ENCODE results near the gene CNTRL. TPM values are rescaled to one million over a fixed set of nuclear protein-coding genes. Genes with fewer than 3 reads are reported as not detected.

Gene CNTRL
- total RNA-seq, result 1 to 10 TPM; 6.3 to 8.7 TPM
- polyA plus RNA-seq, result 1 to 10 TPM; 1.6 to 2.5 TPM

GRCh38 chr9:121074370-121075250, at the start of gene CNTRL:
Gene CNTRL (plus strand): TSS chr9:121074955. CDS start chr9:121088327, 13,372 bp downstream.
- Histone ChIP-seq H3K4me3 (ENCODE audit: low read depth in 1 of 3, low read length in 3 of 3) (peak within 1 kb of the TSS; percentile 67 to 94 (median 86)), H3K9ac (ENCODE audit: low read depth in 1 of 2, low read length in 2 of 2) (peak within 1 kb of the TSS in 1 of 2 donors; percentile 31), H3K36me3 (ENCODE audit: control insufficient read depth in 4 of 4, insufficient read depth in 3 of 4, low read depth in 1 of 4, low read length in 3 of 4) (no peaks in the 10 kb centered on the region), H3K9me3 (ENCODE audit: control insufficient read depth in 4 of 4, low read length in 3 of 4) (no peaks in the 10 kb centered on the region), H3K27me3 (ENCODE audit: control insufficient read depth in 4 of 4, insufficient read depth in 4 of 4, low read length in 3 of 4) (no peaks in the 10 kb centered on the region), H3K27ac (ENCODE audit: low read depth in 1 of 2, low read length in 2 of 2) (peak within 1 kb of the TSS; percentile 72 to 73), H3K4me1 (ENCODE audit: control insufficient read depth in 4 of 4, insufficient read depth in 4 of 4, low read length in 3 of 4) (peaks cover 0 to 25% (median 13%) of the 10 kb centered on the region in 4 donors)
- peak; percentile 79 for DNase-seq (ENCODE audit: low spot score)
- WGBS, result under 1% methylated on average over 85 of the region's 85 CpGs
- TF ChIP-seq, protein P1, sequence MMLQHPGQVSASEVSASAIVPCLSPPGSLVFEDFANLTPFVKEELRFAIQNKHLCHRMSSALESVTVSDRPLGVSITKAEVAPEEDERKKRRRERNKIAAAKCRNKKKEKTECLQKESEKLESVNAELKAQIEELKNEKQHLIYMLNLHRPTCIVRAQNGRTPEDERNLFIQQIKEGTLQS (IDR thresholded peaks at IDR 0.05), result no peak
- peak in 1 of 2 donors; percentile 61 for TF ChIP-seq GABPA (IDR thresholded peaks at IDR 0.05 in 1 of 2, conservative IDR thresholded peaks at IDR 0.05 in 1 of 2)
- peak; percentile 41 for TF ChIP-seq SP1 (IDR thresholded peaks at IDR 0.05)
- no peak for TF ChIP-seq JUND (IDR thresholded peaks at IDR 0.05)
- TF ChIP-seq, protein P2, sequence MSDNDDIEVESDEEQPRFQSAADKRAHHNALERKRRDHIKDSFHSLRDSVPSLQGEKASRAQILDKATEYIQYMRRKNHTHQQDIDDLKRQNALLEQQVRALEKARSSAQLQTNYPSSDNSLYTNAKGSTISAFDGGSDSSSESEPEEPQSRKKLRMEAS (IDR thresholded peaks at IDR 0.05), result peak; percentile 71
- TF ChIP-seq NR2F2 (IDR thresholded peaks at IDR 0.05), result no peak
- peak in 1 of 2 donors; percentile 24 for TF ChIP-seq RAD21 (IDR thresholded peaks at IDR 0.05)
- TF ChIP-seq TAF1 (conservative IDR thresholded peaks at IDR 0.05), result peak; percentile 44
- TF ChIP-seq FOXA2 (IDR thresholded peaks at IDR 0.05), result no peak
- peak; percentile 98 for TF ChIP-seq YY1 (IDR thresholded peaks at IDR 0.05)
- peak; percentile 78 for TF ChIP-seq REST (IDR thresholded peaks at IDR 0.05)
- no peak for TF ChIP-seq CTCF (IDR thresholded peaks at IDR 0.05; ENCODE audit: low read depth, low read length, missing input control)
- no peak for TF ChIP-seq HNF4A (conservative IDR thresholded peaks at IDR 0.05)
- no peak for TF ChIP-seq RXRA (IDR thresholded peaks at IDR 0.05)
- no peak for TF ChIP-seq HNF4G (IDR thresholded peaks at IDR 0.05)
- TF ChIP-seq EGR1 (IDR thresholded peaks at IDR 0.05; ENCODE audit: low read depth in 2 of 2), result peak in 1 of 2 donors; percentile 28
- peak; percentile 14 for TF ChIP-seq FOXA1 (IDR thresholded peaks at IDR 0.05)
- TF ChIP-seq, protein P3, sequence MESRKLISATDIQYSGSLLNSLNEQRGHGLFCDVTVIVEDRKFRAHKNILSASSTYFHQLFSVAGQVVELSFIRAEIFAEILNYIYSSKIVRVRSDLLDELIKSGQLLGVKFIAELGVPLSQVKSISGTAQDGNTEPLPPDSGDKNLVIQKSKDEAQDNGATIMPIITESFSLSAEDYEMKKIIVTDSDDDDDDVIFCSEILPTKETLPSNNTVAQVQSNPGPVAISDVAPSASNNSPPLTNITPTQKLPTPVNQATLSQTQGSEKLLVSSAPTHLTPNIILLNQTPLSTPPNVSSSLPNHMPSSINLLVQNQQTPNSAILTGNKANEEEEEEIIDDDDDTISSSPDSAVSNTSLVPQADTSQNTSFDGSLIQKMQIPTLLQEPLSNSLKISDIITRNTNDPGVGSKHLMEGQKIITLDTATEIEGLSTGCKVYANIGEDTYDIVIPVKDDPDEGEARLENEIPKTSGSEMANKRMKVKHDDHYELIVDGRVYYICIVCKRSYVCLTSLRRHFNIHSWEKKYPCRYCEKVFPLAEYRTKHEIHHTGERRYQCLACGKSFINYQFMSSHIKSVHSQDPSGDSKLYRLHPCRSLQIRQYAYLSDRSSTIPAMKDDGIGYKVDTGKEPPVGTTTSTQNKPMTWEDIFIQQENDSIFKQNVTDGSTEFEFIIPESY (IDR thresholded peaks at IDR 0.05), result no peak

All from liver (tissue), 9 donors.